MM.1S (cell line): Measurements from ENCODE around the gene HLA-DQA1.
A peak's percentile ranks its signal among the peaks of the same experiment; 100 is the strongest.

ENCODE experiments used
- DNase-seq: peaks from one replicate; pipeline ENCODE4 v3.0.0-alpha.2; 2015
- H2AFZ ChIP-seq: fragments of 300-600 bp; sonication (generic); 2 replicates; pipeline ENCODE4 v1.6.0; 2016; ENCODE audit warnings: antibody characterized with exemption, low read length
- H3F3A ChIP-seq: fragments of 300-600 bp; sonication (generic); 2 replicates; pipeline ENCODE4 v1.6.1; 2016; ENCODE audit warnings: mild to moderate bottlenecking, antibody characterized with exemption, low read length, moderate library complexity, mixed read lengths; ENCODE audit not compliant: insufficient read depth
- H3K27ac ChIP-seq: fragments of 300-600 bp; sonication (generic); 2 replicates; pipeline ENCODE4 v1.5.1; 2016; ENCODE audit warnings: mild to moderate bottlenecking, low read length
- H3K27me3 ChIP-seq: fragments of 300-600 bp; sonication (generic); replicated peaks from 2 replicates; pipeline ENCODE4 v1.6.0; 2016; ENCODE audit warnings: low read length; ENCODE audit not compliant: insufficient read depth
- H3K36me3 ChIP-seq: fragments of 300-600 bp; sonication (generic); replicated peaks from 2 replicates; pipeline ENCODE4 v1.6.1; 2016; ENCODE audit warnings: mild to moderate bottlenecking, low read length, mixed read lengths; ENCODE audit not compliant: insufficient read depth
- H3K4me1 ChIP-seq: fragments of 300-600 bp; sonication (generic); 2 replicates; pipeline ENCODE4 v1.6.1; 2016; ENCODE audit warnings: low read length, mixed read lengths
- H3K4me2 ChIP-seq: fragments of 300-600 bp; sonication (generic); 2 replicates; pipeline ENCODE4 v1.6.0; 2016; ENCODE audit warnings: low read depth, low read length
- H3K4me3 ChIP-seq: fragments of 300-600 bp; sonication (generic); 2 replicates; pipeline ENCODE4 v1.5.1; 2016; ENCODE audit warnings: low read length, mixed read lengths
- H3K79me2 ChIP-seq: fragments of 300-600 bp; sonication (generic); 2 replicates; pipeline ENCODE4 v1.6.1; 2016; ENCODE audit warnings: mixed run types, low read length, mixed read lengths
- H3K9ac ChIP-seq: fragments of 300-600 bp; sonication (generic); 2 replicates; pipeline ENCODE4 v1.6.1; 2016; ENCODE audit warnings: low read length, mixed read lengths
- H3K9me2 ChIP-seq: fragments of 300-600 bp; sonication (generic); replicated peaks from 2 replicates; pipeline ENCODE4 v1.6.1; 2016; ENCODE audit warnings: mild to moderate bottlenecking, low read length, mixed read lengths; ENCODE audit not compliant: insufficient read depth
- H3K9me3 ChIP-seq: fragments of 300-600 bp; sonication (generic); replicated peaks from 2 replicates; pipeline ENCODE4 v1.6.1; 2016; ENCODE audit warnings: mild to moderate bottlenecking, low read length, mixed read lengths; ENCODE audit not compliant: insufficient read depth
- H4K20me1 ChIP-seq: fragments of 300-600 bp; sonication (generic); 2 replicates; pipeline ENCODE4 v1.6.1; 2016; ENCODE audit warnings: mild to moderate bottlenecking, low read length, moderate library complexity, mixed read lengths; ENCODE audit not compliant: insufficient read depth
- EZH2 ChIP-seq: fragments of 300-600 bp; sonication (generic); optimal IDR thresholded peaks from 2 replicates; pipeline ENCODE3; 2017; ENCODE audit warnings: low read depth, mild to moderate bottlenecking, antibody characterized with exemption, low read length, mixed read lengths
- EZH2phosphoT487 ChIP-seq: fragments of 300-600 bp; sonication (generic); IDR thresholded peaks from 2 replicates; pipeline ENCODE4 v1.6.1; 2018; ENCODE audit warnings: antibody characterized with exemption, low read length
- TF ChIP-seq, protein P1 (sequence below): fragments of 300-600 bp; sonication (generic); IDR thresholded peaks from 2 replicates; pipeline ENCODE4 v1.5.1; 2016; ENCODE audit warnings: antibody characterized with exemption, low read length, mixed read lengths

HLA-DQA1 gene

DNA sequence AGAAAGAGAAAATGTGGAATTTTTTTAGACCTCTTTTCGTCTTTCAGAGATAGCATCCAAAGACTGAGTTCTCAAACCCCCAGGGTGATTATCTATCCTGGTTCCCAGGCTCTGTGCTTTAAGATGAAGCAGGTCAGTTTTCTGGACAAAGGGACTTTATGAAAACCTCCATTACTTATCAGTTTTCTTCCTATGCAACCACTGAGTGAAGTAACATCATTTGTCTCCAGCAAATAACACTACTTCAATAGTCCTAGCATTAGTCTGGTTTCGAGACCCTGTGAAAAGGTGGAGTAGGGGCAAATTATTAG, 29.3 kb upstream of the HLA-DQA1 start:
- Histone ChIP-seq H3K9ac (no peak overlapping the region), H3F3A (no peaks in the 10 kb centered on the region), H4K20me1 (no peaks in the 10 kb centered on the region), H3K27me3 (no peaks in the 10 kb centered on the region), H3K36me3 (no peaks in the 10 kb centered on the region), H2AFZ (no peak overlapping the region), H3K79me2 (no peaks in the 10 kb centered on the region), H3K9me3 (no peaks in the 10 kb centered on the region), H3K9me2 (no peaks in the 10 kb centered on the region), H3K27ac (no peak overlapping the region), H3K4me2 (no peak overlapping the region), H3K4me3 (no peak overlapping the region), H3K4me1 (peaks cover 10% of the 10 kb centered on the region)
- TF ChIP-seq, protein P1, sequence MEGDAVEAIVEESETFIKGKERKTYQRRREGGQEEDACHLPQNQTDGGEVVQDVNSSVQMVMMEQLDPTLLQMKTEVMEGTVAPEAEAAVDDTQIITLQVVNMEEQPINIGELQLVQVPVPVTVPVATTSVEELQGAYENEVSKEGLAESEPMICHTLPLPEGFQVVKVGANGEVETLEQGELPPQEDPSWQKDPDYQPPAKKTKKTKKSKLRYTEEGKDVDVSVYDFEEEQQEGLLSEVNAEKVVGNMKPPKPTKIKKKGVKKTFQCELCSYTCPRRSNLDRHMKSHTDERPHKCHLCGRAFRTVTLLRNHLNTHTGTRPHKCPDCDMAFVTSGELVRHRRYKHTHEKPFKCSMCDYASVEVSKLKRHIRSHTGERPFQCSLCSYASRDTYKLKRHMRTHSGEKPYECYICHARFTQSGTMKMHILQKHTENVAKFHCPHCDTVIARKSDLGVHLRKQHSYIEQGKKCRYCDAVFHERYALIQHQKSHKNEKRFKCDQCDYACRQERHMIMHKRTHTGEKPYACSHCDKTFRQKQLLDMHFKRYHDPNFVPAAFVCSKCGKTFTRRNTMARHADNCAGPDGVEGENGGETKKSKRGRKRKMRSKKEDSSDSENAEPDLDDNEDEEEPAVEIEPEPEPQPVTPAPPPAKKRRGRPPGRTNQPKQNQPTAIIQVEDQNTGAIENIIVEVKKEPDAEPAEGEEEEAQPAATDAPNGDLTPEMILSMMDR = no peak
- TF ChIP-seq EZH2phosphoT487 (no peak), EZH2 (no peak)
- no peak for DNase-seq

GRCh38 chr6:32608362-32608761, 28.8 kb upstream of the HLA-DQA1 start:
- Histone ChIP-seq H3K27me3 (no peaks in the 10 kb centered on the region), H3K4me3 (no peak overlapping the region), H3F3A (no peaks in the 10 kb centered on the region), H3K36me3 (no peaks in the 10 kb centered on the region), H2AFZ (no peak overlapping the region), H3K4me2 (no peak overlapping the region), H3K9me2 (no peaks in the 10 kb centered on the region), H3K9ac (no peak overlapping the region), H3K27ac (no peak overlapping the region), H3K79me2 (no peaks in the 10 kb centered on the region), H3K9me3 (no peaks in the 10 kb centered on the region), H4K20me1 (no peaks in the 10 kb centered on the region), H3K4me1 (peaks cover 10% of the 10 kb centered on the region)
- TF ChIP-seq, protein P1 = no peak
- TF ChIP-seq EZH2phosphoT487 (no peak), EZH2 (no peak)
- DNase-seq = no peak

- no peak for DNase-seq
- no peaks in the 10 kb centered on the region for H3K9me3 ChIP-seq
- H3K36me3 ChIP-seq = no peaks in the 10 kb centered on the region
- H3K9ac ChIP-seq = peak overlapping the region; percentile 69
- H3K4me2 ChIP-seq = peak overlapping the region; percentile 54
- H3K4me1 ChIP-seq = peaks cover 6% of the 10 kb centered on the region
- no peaks in the 10 kb centered on the region for H3K27me3 ChIP-seq
- H3K9me2 ChIP-seq = no peaks in the 10 kb centered on the region
- no peaks in the 10 kb centered on the region for H3F3A ChIP-seq
- TF ChIP-seq, protein P1 = no peak
- no peak for TF ChIP-seq EZH2phosphoT487
- no peak for TF ChIP-seq EZH2
- H2AFZ ChIP-seq = 0 out of 2 replicates have a peak overlapping the region, but pooled peaks have one; percentile 27
- H4K20me1 ChIP-seq = no peaks in the 10 kb centered on the region
- H3K79me2 ChIP-seq = no peaks in the 10 kb centered on the region
- H3K4me3 ChIP-seq = no peak overlapping the region
- H3K27ac ChIP-seq = peak overlapping the region; percentile 93
These were observed 27.8 kb upstream of the HLA-DQA1 start for GRCh38 chr6:32609391-32609730.
